GM04504 (cell line): Measurements from ENCODE around the gene EDN2.

ENCODE experiments used
- DNase-seq: peaks from one replicate; pipeline ENCODE4 v3.0.0-alpha.2; 2012; ENCODE audit warnings: low read depth

EDN2 gene

DNA sequence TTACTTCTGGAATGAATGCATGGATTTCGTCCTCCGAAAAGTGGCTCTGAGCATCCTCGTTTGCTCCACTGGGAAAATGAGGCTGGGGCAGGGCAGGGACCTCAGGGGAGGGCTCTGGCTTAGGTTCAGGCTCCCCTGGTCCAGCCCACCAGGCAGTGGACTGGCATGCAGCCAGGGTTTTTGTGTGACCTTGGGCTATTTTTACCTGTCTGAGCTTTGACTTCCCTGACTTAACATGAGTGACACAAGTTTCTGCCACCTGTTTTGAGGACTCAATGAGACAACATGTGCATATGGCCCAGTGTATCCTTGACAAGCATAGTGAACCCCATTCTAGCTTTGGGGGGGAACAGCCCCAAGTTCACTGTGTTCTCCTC is 32.6 kb upstream of the EDN2 start:
- no peak for DNase-seq

DNA sequence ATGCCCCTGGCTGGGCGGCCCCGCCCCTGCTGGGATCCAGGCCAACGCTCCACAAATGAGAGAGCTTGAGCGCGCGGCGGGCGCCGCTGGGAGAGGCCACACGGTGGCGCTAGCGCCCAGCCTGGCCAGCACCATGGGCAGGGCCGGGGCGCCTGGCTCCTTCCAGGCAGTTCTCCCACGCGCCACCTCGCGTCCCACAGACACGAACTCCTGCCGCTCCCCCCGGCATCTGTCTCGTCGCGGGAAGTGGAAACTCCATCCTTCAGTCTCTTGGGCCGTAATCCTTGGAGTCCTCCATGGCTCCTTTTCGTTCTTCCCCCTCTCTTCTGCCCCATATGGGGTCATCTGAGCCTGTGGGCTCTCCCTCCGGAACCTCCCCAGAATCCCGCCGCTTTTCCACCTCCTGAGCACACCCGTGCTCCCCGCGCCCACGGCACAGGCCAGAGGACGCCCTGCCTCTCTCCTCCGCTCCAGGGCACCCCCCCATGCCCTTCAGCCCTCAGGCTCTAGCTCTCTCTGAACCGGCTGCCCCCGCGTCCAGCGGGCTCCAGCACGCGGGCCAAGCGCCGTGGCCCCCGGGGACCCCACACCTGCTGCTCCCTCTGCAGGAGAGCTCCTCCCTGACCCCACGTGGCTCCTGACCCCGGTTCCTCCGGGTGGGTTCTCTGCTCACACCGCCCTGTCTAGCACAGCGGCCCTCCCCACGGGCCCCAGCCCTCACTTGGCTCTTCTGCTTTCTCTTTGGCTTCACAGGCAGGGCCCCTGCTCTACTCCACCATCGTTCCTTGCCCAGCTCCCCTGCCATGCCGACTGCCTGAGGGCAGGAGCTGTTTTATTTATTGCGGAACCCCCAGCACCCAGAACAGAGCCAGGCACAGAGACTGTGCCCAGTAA is 31.9 kb upstream of the EDN2 start:
- peak; percentile 62 for DNase-seq

DNA sequence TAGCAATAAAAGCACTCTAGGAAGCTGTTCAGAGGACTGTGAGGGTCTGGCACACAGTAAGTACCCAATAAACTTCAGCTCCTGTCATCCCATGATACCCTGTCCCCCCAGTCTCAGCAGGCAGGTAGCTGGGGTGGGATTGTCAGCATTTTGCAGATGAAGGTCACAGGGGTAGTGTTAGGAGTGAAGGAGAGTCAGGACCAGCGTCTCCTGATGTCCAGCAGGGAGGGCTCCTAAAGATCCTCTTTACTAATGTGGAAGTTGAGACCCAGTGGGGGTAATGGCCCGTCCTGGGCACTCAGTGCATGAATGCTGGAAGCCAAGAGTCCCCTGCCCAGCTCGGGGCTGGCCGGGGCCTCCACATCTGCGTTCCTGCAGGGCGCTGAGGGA is 31.3 kb upstream of the EDN2 start:
- no peak for DNase-seq

DNA sequence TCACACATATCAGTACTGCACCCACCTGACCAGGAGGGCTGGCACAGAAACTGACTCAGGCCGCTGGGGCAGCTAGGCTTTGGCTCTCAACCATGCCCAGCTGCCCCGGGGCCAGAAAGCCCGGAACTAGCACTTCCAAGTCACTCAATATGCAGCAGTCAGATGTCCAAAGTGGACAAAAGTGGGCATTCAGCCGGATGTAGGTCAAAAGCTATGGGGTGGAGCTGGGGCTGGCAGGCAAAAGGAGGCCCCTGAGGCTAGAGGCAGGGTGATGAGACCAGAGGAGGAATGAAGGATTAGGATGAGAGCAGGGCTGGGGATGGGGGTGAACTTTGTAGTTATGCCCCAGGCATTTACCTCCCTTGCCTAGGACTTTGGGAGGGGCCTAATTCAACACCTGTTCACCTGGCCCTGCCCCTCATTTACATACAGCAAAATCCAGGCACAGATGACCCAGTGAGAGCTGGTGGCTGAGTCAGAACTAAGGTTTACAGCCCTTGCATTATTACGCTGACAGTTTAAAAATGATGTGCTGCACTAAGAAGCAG is 30.7 kb upstream of the EDN2 start:
- no peak for DNase-seq

DNA sequence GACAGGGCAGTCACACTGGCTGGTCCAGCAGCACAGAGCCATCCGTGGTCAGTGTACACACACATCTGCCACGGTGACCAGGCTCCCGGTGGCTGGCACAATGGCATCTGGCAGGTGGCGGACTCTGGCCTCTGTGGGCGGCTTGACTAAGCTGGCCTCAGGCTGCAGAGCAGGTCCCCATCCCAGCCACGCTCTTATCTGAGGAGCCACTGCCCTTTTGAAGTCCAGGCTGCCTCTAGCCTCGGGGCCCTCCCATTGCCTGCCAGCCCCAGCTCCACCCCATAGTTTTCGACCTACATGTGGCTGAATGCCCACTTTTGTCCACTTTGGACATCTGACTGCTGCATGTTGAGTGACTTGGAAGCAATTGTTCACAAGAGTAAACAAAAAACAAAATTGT is 29.9 kb upstream of the EDN2 start:
- DNase-seq, result no peak

DNA sequence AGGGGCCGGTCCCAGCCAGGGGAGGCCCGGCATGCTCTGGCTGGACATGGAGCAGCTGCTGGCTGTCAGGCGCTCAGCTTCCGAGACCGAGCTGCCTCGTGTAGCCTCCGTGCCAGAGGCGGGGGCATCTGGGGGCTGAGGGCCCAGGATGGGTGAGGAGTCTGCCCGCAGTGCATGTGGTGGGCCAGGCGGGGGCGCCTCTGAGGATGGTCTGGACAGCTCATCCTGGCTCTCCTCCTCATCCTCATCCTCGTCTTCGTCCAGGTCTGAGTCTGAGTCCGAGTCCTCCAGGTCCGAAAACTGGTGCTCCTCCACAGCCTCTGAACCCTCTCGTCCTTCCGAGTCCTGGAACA is 28.9 kb upstream of the EDN2 start:
- no peak for DNase-seq

DNA sequence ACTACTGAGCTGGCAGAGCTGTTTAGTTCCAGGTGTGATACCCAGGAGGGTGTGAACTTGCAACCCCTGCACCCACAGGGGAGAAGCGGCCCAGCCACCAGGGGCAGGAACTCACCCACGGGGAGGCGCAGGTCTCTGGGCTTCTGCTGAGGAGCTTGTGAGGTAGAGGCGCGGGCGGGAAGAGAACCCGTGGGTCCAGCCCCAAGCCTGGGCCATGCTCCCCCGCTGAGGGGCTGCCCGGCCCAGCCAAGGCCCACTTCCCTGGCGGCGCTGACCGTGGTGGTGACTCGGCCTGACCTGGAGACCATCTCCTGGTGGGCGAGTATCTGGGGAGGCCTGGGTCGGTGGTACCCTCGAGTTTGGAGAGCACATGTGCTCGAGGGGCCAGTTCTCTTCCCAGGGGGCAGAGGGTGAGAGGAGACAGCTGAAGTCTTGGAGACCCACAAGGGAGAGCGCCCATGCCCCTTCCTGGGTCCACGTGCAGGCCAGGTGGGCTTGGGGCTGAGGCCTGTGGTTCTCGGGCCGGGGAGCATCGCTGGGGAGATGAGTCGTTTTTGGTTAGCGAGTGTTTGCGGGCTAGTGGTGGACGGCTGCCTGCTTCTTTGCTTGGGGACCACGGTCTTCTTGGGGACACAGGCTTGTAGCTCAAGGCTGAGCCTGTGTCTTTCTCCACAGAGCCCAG is 28.4 kb upstream of the EDN2 start:
- DNase-seq, result no peak

DNA sequence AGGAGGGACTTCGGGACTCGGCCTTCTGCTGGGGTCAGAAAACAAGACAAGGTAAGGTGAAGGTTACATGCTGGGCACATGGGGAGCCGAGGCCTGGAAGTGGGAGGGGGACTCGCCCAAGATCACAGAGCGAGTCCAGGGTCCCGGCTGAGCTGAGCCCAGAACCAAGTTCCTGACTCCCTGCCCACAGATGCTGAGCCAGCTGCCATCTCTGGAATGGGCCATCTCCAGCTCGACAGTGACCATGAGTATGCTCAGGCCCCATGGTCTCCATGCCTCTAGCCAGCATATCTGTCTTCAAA is 26.7 kb upstream of the EDN2 start:
- DNase-seq, result no peak

DNA sequence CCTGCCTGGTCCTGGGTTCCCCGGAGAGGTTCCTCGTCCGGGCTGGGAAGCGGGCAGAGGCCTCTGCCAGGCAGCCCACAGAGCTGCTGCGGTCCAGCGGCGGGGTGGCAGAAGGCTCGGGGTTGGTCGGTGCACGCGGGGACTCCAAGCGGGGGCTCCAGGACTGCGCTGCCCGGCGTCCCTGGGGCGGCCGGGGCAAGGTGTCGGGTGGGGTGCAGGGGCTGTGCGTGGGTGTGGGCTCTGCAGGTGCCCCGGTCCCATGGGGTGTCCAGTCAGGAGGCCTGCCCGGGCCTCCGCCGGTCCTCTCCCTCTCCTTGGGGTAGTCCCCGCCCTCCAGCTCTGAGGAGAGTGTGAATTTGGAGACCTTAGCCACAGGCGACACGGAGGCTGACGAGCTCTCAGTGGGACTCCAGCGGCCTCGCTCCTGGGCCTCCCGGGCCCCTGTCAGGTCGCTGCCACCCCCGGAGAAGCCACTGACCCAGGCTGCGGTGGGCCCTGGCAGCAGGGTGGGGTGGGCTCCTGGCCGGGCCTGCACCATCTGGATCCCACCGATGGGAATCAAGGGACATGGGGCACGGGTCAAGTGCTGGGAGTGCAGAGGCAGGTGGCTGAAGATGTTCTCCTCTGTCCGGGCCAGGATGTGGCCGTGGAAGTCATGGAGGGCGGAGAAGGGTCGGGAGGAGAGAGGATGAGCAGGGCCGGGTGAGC is 26.2 kb upstream of the EDN2 start:
- DNase-seq, result no peak

DNA sequence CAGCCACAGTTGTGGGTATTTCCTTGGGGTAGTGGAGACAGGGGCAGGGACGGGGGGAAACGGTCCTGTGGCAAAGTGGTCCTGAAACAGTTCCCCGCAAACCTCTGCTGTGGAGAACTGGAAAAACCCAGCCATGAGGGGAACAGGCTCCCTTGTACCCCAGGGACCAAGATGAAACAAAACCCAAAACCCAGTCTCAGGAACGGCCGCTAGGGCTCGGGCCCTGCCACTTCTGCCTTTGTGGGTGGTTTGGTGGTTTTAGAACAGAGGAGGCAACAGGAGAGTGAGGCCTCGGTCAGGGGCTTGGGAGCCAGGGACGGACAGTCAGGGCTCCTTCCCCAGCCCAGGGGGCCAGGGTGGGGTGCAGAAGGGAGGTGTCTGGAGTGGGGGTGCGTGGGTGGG is 24.8 kb upstream of the EDN2 start:
- DNase-seq, result no peak

DNA sequence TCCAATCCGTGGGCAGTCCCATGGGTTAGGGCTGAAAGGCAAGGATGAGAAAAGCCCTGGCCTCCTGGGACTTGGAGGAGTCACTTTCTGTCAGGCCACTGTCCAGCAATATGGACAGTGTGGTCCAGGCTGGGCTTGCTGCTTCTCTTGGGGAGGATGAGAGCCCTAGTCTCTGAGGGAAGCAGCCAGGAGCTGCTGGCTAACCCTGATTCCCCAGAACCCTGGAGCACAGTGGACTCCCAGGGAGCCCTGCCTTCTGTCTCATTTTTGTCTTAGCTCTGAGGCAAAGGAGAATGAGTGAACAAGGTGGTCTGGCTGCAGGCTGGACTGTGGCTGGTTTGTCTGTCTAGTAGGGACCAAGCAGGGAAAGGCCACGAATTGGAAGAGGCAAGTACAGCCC is 23.8 kb upstream of the EDN2 start:
- no peak for DNase-seq

DNA sequence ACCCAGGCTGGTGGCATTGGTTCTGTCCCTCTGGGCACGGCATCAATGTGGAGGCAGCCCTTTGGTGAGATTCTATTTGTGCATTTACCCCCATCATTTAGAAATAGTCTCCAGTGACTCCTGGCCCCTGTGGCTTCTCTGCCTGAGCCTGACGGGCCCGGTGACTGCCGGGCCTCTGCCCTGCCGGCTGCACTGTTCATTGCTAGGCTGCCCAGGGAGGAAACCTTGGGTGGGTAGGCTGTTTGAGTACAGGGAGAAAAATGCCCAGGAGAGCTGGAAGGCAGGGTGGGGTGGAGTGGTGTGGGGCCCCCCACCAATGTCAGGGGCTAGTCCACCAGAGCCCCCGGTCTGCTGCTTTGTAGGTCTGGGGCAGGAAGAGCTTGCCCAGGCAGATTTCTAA is 23.4 kb upstream of the EDN2 start:
- no peak for DNase-seq

DNA sequence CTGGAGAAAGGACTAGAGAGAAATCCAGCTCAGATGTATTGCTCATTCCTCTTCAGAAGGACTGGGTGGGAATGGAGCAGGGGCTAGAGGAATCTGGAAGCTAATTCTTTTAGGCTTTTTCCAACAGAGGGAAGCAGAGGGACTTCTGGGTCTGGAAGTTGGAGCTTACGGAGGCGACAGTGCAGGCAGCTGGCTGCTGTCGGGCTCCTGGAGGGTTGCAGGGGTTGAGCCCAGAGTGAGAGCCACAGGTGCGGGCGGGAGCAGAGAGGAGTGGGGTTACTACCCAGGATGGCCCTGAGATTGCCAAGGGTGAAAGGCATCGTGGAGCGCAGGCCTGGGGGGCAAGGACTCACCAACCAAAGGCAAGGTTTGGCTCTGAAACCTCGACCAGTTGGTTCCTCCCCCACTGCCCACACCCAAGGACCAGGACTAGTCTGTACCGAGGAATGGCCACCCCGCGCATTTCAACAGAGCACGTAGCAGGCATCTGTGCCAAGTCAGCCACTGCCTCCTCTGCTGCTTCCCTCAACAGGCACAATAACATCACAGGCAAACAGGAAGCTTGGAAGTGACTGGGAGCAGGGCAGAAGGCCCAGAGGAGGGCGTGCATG is 22.7 kb upstream of the EDN2 start:
- DNase-seq, result no peak

DNA sequence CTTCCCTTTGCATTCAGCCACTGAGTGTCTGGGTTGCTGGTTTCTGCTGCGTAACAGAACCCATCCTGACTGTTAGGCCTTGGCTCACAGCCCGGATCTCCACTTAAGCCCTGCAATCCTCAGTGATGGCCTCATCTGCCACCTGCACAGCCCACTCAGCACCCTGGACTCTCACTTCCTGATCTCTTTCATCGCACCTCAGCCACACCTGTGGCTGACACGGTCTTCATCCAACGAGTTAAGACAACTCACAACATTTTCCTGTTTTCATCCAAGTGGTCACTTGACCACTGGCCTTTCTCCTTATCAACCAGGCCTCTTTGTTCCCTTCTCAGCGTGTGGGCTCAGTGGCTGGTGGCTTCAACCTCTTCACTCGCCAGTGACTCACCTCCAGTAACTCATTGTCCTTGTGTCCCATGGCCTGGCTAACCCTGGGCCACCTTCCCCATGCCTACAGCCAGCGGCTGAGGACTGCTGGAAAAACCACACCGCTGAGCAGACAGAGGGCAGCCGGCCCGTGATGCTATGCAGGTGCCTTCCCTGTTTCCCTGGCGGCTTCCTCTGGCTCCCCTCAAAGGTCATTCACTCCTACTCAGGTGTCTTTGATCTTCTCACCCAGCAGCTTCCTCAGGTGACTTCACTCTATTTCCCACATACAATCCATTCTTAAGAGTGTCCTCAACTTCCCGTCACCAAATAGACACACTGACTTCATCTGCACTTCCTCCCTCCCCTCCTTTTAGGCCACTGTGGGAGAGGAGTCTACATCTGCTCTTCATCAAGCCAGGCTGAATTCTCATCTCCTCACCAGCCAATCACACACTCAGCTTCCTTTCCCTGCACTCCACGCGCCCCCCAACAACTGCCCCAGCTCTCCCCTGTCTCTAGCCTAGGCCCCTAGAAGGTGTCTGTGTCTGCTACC is 19.9 kb upstream of the EDN2 start:
- no peak for DNase-seq

DNA sequence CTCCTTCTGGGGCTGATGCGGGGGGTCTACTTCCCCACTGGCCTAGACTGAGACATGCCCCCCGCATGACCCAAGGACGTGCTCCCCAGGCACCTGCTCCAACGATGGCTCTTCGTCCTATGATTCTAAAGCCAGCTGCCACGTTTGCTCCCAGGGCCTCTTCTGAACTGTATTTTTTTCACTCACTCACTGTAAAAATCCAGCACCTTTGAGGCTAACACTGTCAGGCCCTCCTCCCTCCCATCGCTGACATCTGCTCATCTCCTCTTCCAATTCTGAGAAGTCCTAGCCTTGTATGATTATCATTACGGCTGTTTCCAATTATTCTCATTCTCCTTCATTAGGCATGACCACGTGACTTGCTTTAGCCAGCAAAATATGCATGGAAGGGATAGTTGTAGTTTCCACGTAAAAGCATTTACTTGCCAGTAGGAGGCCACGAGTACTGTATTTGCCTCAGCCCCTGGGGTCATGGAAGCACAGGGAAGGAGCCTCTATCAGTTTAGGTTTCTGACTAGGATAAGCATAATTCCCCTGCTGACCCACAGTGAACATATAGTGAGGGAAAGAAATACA is 19.1 kb upstream of the EDN2 start:
- DNase-seq, result no peak

DNA sequence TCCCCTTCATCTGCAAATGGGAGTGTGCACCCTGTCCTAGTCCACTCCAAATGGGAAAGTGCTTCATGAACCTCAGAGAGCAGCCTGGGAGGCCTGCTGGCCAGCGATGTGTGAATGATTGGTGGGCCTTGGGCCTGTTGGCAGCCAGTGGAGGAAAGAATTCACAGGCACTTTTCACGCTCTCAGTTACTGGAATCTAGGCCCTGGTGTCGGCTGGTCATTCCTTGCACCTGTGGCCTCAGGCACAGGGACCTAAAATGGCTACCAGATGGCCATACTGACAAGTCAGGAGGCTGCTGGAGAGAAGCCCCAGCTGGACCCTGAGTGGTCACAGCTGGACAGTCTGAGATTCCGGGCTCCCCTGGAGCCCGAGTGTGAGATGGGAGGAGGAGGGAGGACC is 18.4 kb upstream of the EDN2 start:
- DNase-seq, result no peak

DNA sequence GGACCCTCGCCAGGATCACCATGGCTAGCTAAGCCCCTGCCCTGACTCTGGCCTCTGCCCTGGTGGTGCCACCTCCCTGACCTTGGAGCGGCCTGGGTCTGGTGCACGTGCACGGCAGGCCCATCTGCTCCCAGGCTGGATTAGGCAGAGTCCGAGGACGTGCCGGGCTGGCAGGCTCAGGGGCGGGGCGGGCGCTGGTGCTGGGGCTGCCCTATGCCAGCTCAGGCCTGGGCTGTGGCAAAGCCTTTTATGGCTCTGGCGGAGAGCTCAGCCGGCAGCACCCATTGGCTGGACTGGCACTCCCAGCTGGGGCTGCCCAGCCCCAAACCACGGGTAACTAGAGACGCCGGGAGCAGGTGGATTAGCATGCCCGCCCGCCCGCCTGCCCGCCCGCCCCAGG is 17.1 kb upstream of the EDN2 start:
- no peak for DNase-seq

DNA sequence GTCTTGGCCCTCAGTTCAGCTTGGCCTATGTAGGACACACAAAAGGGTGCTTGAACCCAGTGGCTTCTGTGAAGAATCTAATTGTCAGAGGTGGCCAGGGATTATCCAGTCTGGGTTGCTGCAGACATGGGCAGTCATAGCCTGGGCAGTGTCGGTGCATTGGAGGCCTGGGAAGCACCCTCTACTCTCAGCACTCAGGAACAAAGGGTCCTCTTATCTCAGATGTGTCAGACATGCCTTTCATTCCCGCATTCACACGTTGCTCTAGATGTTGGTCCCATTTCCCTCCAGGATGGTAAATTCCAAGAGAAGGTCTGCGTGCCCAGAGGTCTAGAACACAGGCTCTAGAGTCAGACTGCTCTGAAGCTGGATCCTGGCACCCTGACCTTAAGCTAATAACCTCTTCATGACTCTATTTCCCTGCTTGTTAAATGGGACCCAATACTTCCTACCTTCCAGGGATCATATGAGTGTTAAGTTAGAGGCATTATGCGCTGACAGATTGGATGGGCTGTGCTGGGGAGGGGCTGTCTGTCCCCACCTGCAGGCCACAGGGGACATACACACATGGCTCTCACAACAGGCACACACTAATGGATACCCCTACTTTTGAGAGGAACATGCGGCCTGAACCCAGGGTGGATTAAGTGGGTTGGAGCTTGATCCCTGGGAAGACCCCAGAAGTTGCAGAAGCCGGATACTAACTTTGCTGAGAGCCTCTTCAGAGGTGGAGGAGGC is 16.5 kb upstream of the EDN2 start:
- no peak for DNase-seq

DNA sequence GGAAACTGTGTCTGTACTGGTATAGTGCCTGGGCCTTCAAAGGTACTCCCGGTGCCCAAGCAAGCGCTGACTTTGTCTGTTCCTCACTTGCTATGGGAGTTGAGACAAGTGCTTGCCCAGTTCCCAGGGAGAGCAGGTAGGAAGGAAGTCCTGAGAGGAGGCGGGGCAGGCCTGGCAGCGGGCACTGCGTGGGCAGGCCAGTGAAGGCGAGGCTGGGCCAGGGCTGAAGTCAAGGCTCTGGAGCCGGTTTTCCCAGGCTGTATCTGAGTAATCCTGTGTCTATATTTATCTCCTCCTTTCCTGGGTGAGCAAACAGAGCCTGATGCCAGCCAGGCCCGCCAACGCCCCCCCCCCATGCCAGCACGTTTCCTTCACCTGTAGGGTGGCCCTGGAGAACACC is 15.9 kb upstream of the EDN2 start:
- DNase-seq, result no peak

DNA sequence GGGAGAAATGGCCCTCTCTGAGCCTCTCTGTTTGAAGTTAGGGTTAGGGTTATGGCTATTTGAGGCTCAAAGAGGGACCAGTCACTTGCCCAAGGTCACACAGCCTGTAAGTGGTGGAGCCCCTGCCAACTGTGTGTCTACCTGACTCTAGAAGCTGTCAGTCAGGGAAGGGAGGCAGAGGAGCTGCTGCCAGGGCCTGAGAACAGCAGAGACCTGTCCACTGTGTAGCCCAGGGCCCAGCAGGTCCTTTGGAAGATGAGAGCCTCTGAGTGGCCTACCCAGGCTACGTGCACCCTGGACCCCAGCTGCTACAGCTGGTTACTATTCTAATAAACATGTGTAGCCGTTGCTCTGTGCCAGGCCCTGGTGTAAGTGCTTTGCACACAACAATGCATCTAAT is 15.1 kb upstream of the EDN2 start:
- no peak for DNase-seq

DNA sequence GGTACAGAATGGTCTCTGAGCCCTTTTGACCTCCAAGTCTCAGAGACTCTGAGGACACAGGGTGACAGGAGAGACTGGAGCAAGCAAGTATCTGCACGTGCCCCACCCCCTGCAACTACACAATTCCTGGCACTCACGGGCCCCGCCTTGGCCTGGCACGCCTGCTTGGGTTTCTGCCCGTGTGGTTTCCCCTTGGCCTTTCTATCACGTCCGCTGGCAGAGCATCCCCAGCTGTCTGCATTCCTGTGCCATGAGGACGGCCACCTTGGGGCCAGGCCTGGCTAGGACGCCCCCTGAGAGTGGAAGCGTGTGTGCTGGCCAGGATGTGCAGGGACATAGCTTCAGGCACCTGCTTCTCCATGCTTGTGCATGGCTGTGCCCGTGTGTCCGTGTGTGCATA is 14.3 kb upstream of the EDN2 start:
- peak; percentile 33 for DNase-seq
